CD8-positive, alpha-beta memory T cell (primary cell): ENCODE results near the gene DHFR. TPM values are rescaled to one million over a fixed set of nuclear protein-coding genes. Genes with fewer than 3 reads are reported as not detected.

Experiments
- CTCF ChIA-PET: fragments of 350-600 bp; sonication (Branson Sonifier 250); formaldehyde crosslinking; loops from one replicate; lab custom pipeline; 2021; ENCODE audit warnings: antibody characterized with exemption; lab: Charles Lee
- POLR2A ChIA-PET: fragments of 350-600 bp; sonication (Branson Sonifier 250); formaldehyde crosslinking; loops from one replicate; lab custom pipeline; 2021; ENCODE audit warnings: antibody characterized with exemption; lab: Charles Lee
- DNase-seq, 5 donors: peaks; one replicate each; pipeline versions ENCODE4 v3.0.0 to v3.0.0-alpha.2; 2020 to 2022; ENCODE audit warnings: mixed read lengths in 1 of 5
- H3K27ac ChIP-seq: one replicate; pipeline ENCODE4 v1.7.0; 2013; ENCODE audit warnings: low read depth, mild to moderate bottlenecking, low read length, moderate library complexity
- H3K27me3 ChIP-seq: 2 replicates; pipeline ENCODE4 v1.7.0; 2013; ENCODE audit warnings: low read length, mild to moderate bottlenecking; ENCODE audit not compliant: insufficient read depth, poor library complexity, severe bottlenecking
- H3K36me3 ChIP-seq: 2 replicates; pipeline ENCODE4 v1.7.0; 2013; ENCODE audit warnings: mild to moderate bottlenecking, low read length, moderate library complexity; ENCODE audit not compliant: insufficient read depth
- H3K4me1 ChIP-seq: 2 replicates; pipeline ENCODE4 v1.7.0; 2013; ENCODE audit warnings: mild to moderate bottlenecking, low read length, moderate library complexity; ENCODE audit not compliant: insufficient read depth
- H3K4me3 ChIP-seq: 2 replicates; pipeline ENCODE4 v1.7.0; 2013; ENCODE audit warnings: mild to moderate bottlenecking, low read length
- H3K9me3 ChIP-seq: 2 replicates; pipeline ENCODE4 v1.7.0; 2013; ENCODE audit warnings: mild to moderate bottlenecking, low read length
- H3K27ac Mint-ChIP-seq, 8 donors: one replicate each; pipeline ENCODE4 v1.8.0; 2020 to 2021; ENCODE audit warnings: mixed read lengths in 8 of 8, mild to moderate bottlenecking in 6 of 8, inconsistent platforms in 3 of 8, moderate library complexity in 3 of 8
- H3K27me3 Mint-ChIP-seq, 2 donors: one replicate each; pipeline ENCODE4 v1.8.0; 2020 to 2021; ENCODE audit warnings: mixed read lengths in 2 of 2, mild to moderate bottlenecking in 1 of 2, moderate library complexity in 1 of 2
- H3K36me3 Mint-ChIP-seq, 3 donors: one replicate each; pipeline ENCODE4 v1.8.0; 2020 to 2021; ENCODE audit warnings: mixed read lengths in 3 of 3, inconsistent platforms in 1 of 3, mild to moderate bottlenecking in 1 of 3
- H3K4me1 Mint-ChIP-seq, 3 donors: one replicate each; pipeline ENCODE4 v1.8.0; 2020 to 2021; ENCODE audit warnings: mixed read lengths in 3 of 3, inconsistent platforms in 1 of 3, mild to moderate bottlenecking in 1 of 3
- H3K4me3 Mint-ChIP-seq, 7 donors: one replicate each; pipeline ENCODE4 v1.8.0; 2020 to 2021; ENCODE audit warnings: mixed read lengths in 7 of 7, mild to moderate bottlenecking in 6 of 7, moderate library complexity in 4 of 7, inconsistent platforms in 2 of 7
- H3K9me3 Mint-ChIP-seq, 5 donors: one replicate each; pipeline ENCODE4 v1.8.0; 2020 to 2022; ENCODE audit warnings: mixed read lengths in 5 of 5, mild to moderate bottlenecking in 3 of 5, moderate library complexity in 2 of 5, inconsistent platforms in 1 of 5
- polyA plus RNA-seq: library from polyadenylated mRNA; unstranded; fragments of 300-500 nt; fragmentation: Illumina TruSeq; gene quantifications from one replicate; pipeline ENCODE4 v1.2.3, GENCODE V29; 2021
- total RNA-seq, 2 experiments: library from RNA; stranded (reverse); gene quantifications; one replicate each; pipeline ENCODE4 v1.2.3, GENCODE V29; 2021

DHFR gene
- total and polyA plus RNA-seq, 3 experiments from 2014 or later = 2.6 to 85.8 (median 82.7) TPM

DNA sequence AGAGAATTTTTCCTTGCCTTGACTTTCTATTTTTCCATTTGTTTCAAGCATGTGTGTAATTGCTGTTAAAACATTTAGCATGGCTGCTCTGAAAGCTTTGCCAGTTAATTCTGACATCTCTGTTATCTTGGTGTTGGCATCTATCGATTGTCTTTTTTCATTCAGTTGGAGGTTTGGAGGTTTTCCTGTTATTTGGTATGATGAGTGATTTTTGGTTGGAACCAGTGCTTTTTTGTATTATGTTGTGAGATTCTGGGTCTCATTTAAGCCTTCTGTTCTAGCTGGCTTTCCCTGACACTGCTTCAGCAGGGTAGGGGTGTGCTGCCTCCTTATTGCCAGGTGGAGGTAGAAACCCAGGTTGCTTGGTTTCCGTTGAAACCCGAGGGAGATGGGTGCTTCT is 40.9 kb upstream of the DHFR start:
- peak overlapping the region in 1 of 8 donors; percentile 47 for H3K27ac Mint-ChIP-seq
- no peaks in the 10 kb centered on the region for H3K27me3 Mint-ChIP-seq
- DNase-seq = no peak
- H3K27me3 ChIP-seq = no peaks in the 10 kb centered on the region
- ChIA-PET CTCF (interaction anchor here (1.2 kb wide), 1 partner anchor 8 kb away, joined by 3 read pairs; no protein-coding TSS in a partner anchor), POLR2A (no interaction called here)
- peaks cover 4 to 23% (median 14%) of the 10 kb centered on the region in 3 donors for H3K36me3 Mint-ChIP-seq
- H3K9me3 ChIP-seq = no peaks in the 10 kb centered on the region
- H3K4me3 ChIP-seq = no peak overlapping the region
- no peaks in the 10 kb centered on the region for H3K9me3 Mint-ChIP-seq
- no peak overlapping the region for H3K4me3 Mint-ChIP-seq
- H3K27ac ChIP-seq = no peak overlapping the region
- peaks cover 3 to 13% (median 7%) of the 10 kb centered on the region in 3 donors for H3K4me1 Mint-ChIP-seq
- H3K36me3 ChIP-seq = no peaks in the 10 kb centered on the region
- no peaks in the 10 kb centered on the region for H3K4me1 ChIP-seq

DNA sequence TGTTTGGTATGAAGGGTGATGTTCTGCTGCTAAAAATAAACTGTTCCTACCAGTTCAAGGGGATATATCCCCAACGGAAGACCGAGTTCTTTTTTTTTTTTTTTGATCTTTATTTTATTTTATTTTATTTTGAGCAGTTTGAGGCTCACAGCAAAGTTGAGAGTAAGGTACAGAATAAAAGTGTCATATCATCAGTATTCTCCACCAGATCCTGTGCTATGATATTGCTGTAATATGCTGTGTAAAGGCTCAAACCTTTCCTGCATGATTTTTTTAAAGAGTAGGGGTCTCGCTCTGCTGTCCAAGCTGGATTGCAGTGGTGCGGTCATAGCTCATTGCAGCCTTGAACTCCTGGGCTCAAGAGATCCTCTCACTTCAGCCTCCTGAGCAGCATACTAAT is 34.8 kb upstream of the DHFR start:
- Mint-ChIP-seq H3K4me3 (no peak overlapping the region), H3K9me3 (no peaks in the 10 kb centered on the region), H3K4me1 (peaks cover 15 to 41% (median 22%) of the 10 kb centered on the region in 3 donors), H3K27ac (no peak overlapping the region), H3K36me3 (peaks cover 0 to 12% (median 4%) of the 10 kb centered on the region in 3 donors), H3K27me3 (no peaks in the 10 kb centered on the region)
- no peaks in the 10 kb centered on the region for H3K9me3 ChIP-seq
- CTCF ChIA-PET = interaction anchor here (3.8 kb wide), 1 partner anchor 418 kb away, joined by 19 read pairs; no protein-coding TSS in a partner anchor
- H3K27me3 ChIP-seq = no peaks in the 10 kb centered on the region
- no peak overlapping the region for H3K27ac ChIP-seq
- H3K4me1 ChIP-seq = no peaks in the 10 kb centered on the region
- H3K36me3 ChIP-seq = no peaks in the 10 kb centered on the region
- DNase-seq = no peak
- H3K4me3 ChIP-seq = no peak overlapping the region
- POLR2A ChIA-PET = no interaction called here

DNA sequence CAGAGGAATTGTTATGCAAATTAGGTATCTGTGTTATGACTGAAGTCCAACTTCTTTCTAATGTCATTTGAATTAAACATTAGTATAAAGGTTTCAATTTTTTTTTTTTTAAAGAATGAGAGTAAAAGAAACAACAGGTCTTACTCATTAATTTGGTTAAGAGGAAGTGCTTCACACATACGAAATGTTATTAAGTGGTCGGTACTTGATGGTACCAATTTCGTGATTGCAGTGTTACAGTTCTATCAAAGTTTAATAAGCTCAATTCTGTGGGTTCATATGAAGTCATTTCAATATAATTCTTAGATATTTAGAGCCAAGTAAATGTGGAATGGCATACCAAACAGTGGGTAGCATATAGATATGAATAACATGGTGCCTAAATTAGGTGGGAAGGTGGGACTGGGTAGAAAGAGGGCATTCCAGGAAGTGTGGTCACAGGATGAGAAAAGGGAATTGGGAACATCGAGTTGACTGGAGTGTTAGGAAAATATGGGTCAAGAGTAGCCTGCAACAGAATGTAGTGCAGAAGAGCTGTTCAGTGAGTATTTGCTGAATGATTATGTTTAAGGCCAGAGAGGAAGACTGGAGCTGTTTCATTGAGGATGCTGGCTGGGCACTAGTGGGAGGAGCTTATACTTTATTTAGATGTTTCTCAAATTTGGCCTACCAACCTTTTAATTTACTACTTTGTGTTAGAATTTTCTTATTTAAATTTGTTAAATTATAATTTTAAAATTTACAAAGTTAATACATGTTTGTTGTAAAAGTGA is 34.1 kb upstream of the DHFR start:
- H3K4me1 ChIP-seq = no peaks in the 10 kb centered on the region
- no peaks in the 10 kb centered on the region for H3K27me3 Mint-ChIP-seq
- no peaks in the 10 kb centered on the region for H3K9me3 Mint-ChIP-seq
- peaks cover 0 to 18% (median 7%) of the 10 kb centered on the region in 3 donors for H3K36me3 Mint-ChIP-seq
- no peak overlapping the region for H3K4me3 ChIP-seq
- CTCF ChIA-PET = interaction anchor here (0.7 to 3.8 kb wide), 3 partner anchors 18 to 506 kb away, joined by 4 to 19 read pairs (median 4); no protein-coding TSS in a partner anchor
- H3K4me1 Mint-ChIP-seq = peaks cover 15 to 47% (median 25%) of the 10 kb centered on the region in 3 donors
- no peaks in the 10 kb centered on the region for H3K9me3 ChIP-seq
- H3K4me3 Mint-ChIP-seq = peak overlapping the region in 2 of 7 donors; percentile 16 to 33
- no peaks in the 10 kb centered on the region for H3K36me3 ChIP-seq
- POLR2A ChIA-PET = no interaction called here
- H3K27me3 ChIP-seq = no peaks in the 10 kb centered on the region
- no peak for DNase-seq
- no peak overlapping the region for H3K27ac ChIP-seq
- peak overlapping the region in 5 of 8 donors; percentile 3 to 63 (median 10) for H3K27ac Mint-ChIP-seq

DNA sequence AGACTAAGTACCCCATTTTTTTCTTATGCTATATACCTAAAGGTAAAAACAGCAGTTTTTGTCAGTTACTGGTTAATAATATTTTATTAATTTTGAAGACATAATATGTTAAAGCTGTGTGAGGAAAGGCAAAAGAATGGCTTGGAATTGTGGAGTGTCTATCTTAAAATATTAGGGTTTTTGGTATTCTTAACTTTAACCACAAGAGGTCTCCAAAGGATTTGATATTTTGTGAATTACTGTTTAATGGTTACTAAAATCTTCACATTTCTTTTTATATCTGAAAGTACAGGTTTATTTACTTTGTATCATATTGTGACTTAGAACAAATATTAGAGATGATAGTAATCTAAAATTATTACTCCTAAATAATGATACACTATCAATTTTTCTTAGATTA is 32.0 kb upstream of the DHFR start:
- no peak overlapping the region for H3K27ac Mint-ChIP-seq

DNA sequence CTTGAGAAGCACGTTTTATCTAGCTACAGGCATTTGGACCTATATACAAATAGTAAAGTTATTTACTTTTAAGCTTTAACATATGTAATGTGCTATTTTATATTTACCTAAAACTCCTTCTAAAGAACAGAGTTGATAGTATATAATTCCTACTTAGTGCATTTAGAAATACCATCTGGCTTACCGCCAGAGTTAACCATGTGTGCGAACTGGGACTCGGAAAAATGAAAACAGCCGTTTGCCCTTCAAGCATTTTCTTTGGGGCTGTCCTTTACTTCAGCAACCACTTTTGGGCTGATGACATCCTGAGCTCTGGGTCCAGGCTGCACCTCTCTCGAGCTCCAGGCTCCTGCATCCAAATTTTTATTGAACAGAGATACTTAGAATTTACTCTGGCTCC is 21.9 kb upstream of the DHFR start:
- Histone ChIP-seq H3K4me3 (no peak overlapping the region), H3K27me3 (no peaks in the 10 kb centered on the region), H3K36me3 (peaks cover 23% of the 10 kb centered on the region), H3K9me3 (no peaks in the 10 kb centered on the region), H3K4me1 (no peaks in the 10 kb centered on the region), H3K27ac (no peak overlapping the region)
- Mint-ChIP-seq H3K9me3 (no peaks in the 10 kb centered on the region), H3K27me3 (no peaks in the 10 kb centered on the region), H3K27ac (no peak overlapping the region), H3K4me3 (no peak overlapping the region), H3K4me1 (peaks cover 0 to 7% (median 3%) of the 10 kb centered on the region in 3 donors), H3K36me3 (peaks cover 8 to 74% (median 18%) of the 10 kb centered on the region in 3 donors)
- DNase-seq = no peak
- CTCF ChIA-PET = no interaction called here
- POLR2A ChIA-PET = no interaction called here

More for the DNA sequence above, 32.0 kb upstream of the DHFR start:
- Histone ChIP-seq H3K4me3 (no peak overlapping the region), H3K27me3 (no peaks in the 10 kb centered on the region), H3K36me3 (peaks cover 3% of the 10 kb centered on the region), H3K9me3 (no peaks in the 10 kb centered on the region), H3K27ac (no peak overlapping the region), H3K4me1 (no peaks in the 10 kb centered on the region)
- Mint-ChIP-seq H3K4me1 (peaks cover 15 to 58% (median 28%) of the 10 kb centered on the region in 3 donors), H3K36me3 (peaks cover 0 to 32% (median 19%) of the 10 kb centered on the region in 3 donors), H3K9me3 (no peaks in the 10 kb centered on the region), H3K4me3 (no peak overlapping the region), H3K27me3 (no peaks in the 10 kb centered on the region)
- ChIA-PET POLR2A (no interaction called here), CTCF (interaction anchor here (1.0 to 3.8 kb wide), 4 partner anchors 15 to 507 kb away, joined by 3 to 19 read pairs (median 10); no protein-coding TSS in a partner anchor)
- peak in 2 of 5 donors; percentile 25 to 29 for DNase-seq

DNA sequence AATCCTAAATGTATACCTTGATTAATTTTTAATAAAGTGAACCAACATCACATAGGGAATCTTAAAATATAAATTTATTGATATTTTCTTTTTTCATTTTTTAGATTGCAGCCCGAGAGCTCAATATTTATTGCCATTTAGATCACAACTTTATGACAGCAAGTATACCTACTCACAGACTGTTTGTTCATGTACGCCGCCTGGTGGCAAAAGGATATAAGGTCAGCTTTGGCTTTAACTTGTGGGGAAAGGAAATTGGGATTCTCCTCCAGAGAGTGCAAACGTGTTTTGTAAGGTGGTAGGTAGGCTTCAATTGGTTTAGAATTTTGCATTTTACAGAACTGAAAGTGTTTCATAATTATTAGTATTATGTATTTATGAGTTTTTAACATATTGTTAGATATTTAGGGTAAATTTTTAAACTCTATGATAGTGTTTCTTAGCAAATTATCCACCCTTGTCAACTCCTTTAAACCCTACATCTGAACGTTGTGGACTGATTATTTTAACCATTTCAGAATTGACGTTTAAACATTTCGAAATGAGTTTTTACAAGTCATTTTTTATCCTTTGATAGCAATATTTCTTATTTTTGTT is 17.5 kb upstream of the DHFR start:
- CTCF ChIA-PET = interaction anchor here (0.6 to 1.1 kb wide), 2 partner anchors 16 to 193 kb away, joined by 3 to 4 read pairs; no protein-coding TSS in a partner anchor

DNA sequence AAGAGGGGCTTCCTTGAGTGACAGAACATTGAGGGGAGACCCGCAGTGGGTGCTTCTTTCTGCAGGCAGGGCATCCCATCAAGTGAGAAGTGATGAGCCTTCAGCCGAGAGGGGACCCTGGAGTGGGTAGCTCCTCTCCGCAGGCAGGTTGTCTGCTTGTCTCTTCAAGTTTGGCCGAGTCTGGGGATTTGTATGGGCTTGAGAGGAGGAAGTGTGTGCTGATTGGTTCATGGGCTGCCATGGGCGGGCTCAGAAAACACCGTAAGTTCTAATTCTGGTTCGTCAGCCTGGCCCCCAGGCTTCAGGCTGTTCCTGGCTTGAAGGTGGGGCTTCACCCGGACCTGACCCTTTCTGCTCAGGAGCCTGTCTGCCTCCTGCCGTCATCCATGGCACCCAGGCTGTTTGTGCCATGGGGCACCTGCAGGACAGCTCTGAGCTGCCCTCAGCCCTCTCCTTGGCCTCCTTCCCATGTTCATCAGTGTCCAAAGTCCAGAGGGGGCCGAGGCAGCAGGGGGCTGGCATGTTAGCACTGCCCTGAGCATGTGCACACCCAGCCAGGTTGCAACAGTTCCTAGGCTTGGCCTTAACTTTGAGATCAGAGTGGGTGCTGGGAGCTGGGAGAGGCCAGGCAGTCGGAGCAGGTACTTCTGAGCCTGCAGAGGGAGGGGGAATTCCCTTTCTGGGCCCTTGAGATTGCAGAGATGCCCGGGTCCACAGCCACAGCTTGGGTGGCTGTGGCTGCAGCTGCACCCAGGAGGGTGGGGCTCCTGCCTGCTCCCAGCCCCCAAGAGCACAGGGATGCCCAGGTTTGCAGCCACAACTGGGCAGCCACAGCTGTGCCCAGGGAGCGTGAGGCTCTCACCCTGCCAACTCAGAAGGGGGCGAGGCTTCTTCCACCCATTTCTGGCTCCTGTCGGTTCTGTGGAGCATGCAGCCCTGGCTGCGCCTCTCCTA is 13.5 kb upstream of the DHFR start:
- H3K9me3 Mint-ChIP-seq = no peaks in the 10 kb centered on the region
- ChIA-PET CTCF (interaction anchor here (1.5 kb wide), 1 partner anchor 293 kb away, joined by 3 read pairs; no protein-coding TSS in a partner anchor), POLR2A (no interaction called here)
- no peak for DNase-seq
- H3K9me3 ChIP-seq = no peaks in the 10 kb centered on the region
- no peak overlapping the region for H3K4me3 Mint-ChIP-seq
- no peaks in the 10 kb centered on the region for H3K27me3 ChIP-seq
- H3K27ac ChIP-seq = no peak overlapping the region
- peaks cover 13% of the 10 kb centered on the region for H3K36me3 ChIP-seq
- H3K27ac Mint-ChIP-seq = no peak overlapping the region
- H3K27me3 Mint-ChIP-seq = no peaks in the 10 kb centered on the region
- H3K4me1 ChIP-seq = no peaks in the 10 kb centered on the region
- peaks cover 2 to 80% (median 17%) of the 10 kb centered on the region in 3 donors for H3K36me3 Mint-ChIP-seq
- no peak overlapping the region for H3K4me3 ChIP-seq
- peaks cover 10 to 35% (median 22%) of the 10 kb centered on the region in 3 donors for H3K4me1 Mint-ChIP-seq

More for the DNA sequence above, 17.5 kb upstream of the DHFR start:
- Mint-ChIP-seq H3K27me3 (no peaks in the 10 kb centered on the region), H3K9me3 (no peaks in the 10 kb centered on the region), H3K4me3 (no peak overlapping the region), H3K36me3 (peaks cover 3 to 76% (median 11%) of the 10 kb centered on the region in 3 donors), H3K4me1 (peaks cover 4 to 13% (median 8%) of the 10 kb centered on the region in 3 donors), H3K27ac (no peak overlapping the region)
- no peak overlapping the region for H3K27ac ChIP-seq
- peaks cover 15% of the 10 kb centered on the region for H3K36me3 ChIP-seq
- no peaks in the 10 kb centered on the region for H3K9me3 ChIP-seq
- no peaks in the 10 kb centered on the region for H3K4me1 ChIP-seq
- peak; percentile 30 to 69 (median 40) for DNase-seq
- POLR2A ChIA-PET = no interaction called here
- no peaks in the 10 kb centered on the region for H3K27me3 ChIP-seq
- H3K4me3 ChIP-seq = no peak overlapping the region
